GM12878 (cell line): ENCODE data around the gene TMEM53.

ENCODE experiments used
- BHLHE40 ChIP-seq, 2 experiments: fragments of 450-650 bp in 1 of 2; IDR thresholded peaks; 2 replicates each; pipeline ENCODE4 v1.6.1; 2011 to 2017; ENCODE audit warnings: low read depth in 2 of 2, borderline replicate concordance in 1 of 2, improper control_type of control experiment in 1 of 2, low read length in 1 of 2, mild to moderate bottlenecking in 1 of 2
- CEBPB ChIP-seq, 2 experiments: fragments of 150-350 bp in 1 of 2; IDR thresholded peaks; 2 replicates each; pipeline ENCODE4 v1.6.1; 2012 to 2014; ENCODE audit warnings: low read depth in 2 of 2, low read length in 2 of 2, borderline replicate concordance in 1 of 2, inconsistent platforms in 1 of 2
- GABPA ChIP-seq: IDR thresholded peaks from 2 replicates; pipeline ENCODE4 v1.6.1; 2014; ENCODE audit warnings: antibody characterized with exemption, low read depth, mild to moderate bottlenecking, inconsistent platforms
- POLR2A ChIP-seq: IDR thresholded peaks from 2 replicates; pipeline ENCODE4 v1.6.1; 2011; ENCODE audit warnings: low read depth, mild to moderate bottlenecking, low read length
- RFX5 ChIP-seq: IDR thresholded peaks from 2 replicates; pipeline ENCODE4 v1.6.1; 2011; ENCODE audit warnings: low read depth, low read length, improper control_type of control experiment
- TF ChIP-seq, protein P1 (sequence below): IDR thresholded peaks from 2 replicates; pipeline ENCODE4 v1.6.1; 2011; ENCODE audit warnings: borderline replicate concordance, low read depth, mild to moderate bottlenecking, moderate library complexity, low read length; ENCODE audit not compliant: insufficient read depth, poor library complexity, severe bottlenecking
- TF ChIP-seq, protein P2 (sequence below), 3 experiments: IDR thresholded peaks in 2 of 3; conservative IDR thresholded peaks in 1 of 3; 2 replicates each; pipeline ENCODE4 v1.5.1; 2011; ENCODE audit warnings: low read depth in 3 of 3, low read length in 3 of 3, mild to moderate bottlenecking in 3 of 3, control low read depth in 2 of 3, moderate library complexity in 2 of 3, inconsistent platforms in 1 of 3, mixed read lengths in 1 of 3; ENCODE audit not compliant: control insufficient read depth in 2 of 3, insufficient read depth in 1 of 3; ENCODE audit errors: extremely low read depth in 1 of 3

DNA sequence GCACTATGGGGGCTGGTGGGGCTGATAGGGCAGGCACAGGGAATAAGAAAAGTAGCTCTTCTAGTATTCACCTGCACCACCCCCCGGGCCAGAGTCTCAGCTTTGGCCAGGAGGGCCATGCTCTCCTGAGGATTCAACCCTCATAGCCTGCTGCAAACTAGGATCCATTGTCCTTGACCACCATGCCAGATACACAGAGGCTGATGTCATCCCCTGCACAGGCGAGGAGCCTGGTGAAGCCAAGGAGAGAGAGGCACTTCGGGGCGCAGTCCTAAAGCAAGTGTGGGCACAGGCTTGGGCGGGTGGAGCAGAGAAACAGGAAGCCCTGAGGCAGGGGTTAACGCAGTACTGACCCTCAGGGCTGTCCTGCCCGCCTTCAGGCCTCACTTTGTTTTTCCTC, 29.5 kb downstream of the TMEM53 start:
- TF ChIP-seq, protein P1, sequence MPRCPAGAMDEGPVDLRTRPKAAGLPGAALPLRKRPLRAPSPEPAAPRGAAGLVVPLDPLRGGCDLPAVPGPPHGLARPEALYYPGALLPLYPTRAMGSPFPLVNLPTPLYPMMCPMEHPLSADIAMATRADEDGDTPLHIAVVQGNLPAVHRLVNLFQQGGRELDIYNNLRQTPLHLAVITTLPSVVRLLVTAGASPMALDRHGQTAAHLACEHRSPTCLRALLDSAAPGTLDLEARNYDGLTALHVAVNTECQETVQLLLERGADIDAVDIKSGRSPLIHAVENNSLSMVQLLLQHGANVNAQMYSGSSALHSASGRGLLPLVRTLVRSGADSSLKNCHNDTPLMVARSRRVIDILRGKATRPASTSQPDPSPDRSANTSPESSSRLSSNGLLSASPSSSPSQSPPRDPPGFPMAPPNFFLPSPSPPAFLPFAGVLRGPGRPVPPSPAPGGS, result no peak
- TF ChIP-seq BHLHE40 (IDR thresholded peaks at IDR 0.05; ENCODE audit: borderline replicate concordance in 1 of 2, low read depth in 2 of 2, low read length in 1 of 2) (no peak), RFX5 (no peak), GABPA (no peak), CEBPB (IDR thresholded peaks at IDR 0.05; ENCODE audit: borderline replicate concordance in 1 of 2, low read depth in 2 of 2, low read length in 2 of 2) (no peak), POLR2A (peak; percentile 54; the same call in 1 of the 2 replicates)
- TF ChIP-seq, protein P2, sequence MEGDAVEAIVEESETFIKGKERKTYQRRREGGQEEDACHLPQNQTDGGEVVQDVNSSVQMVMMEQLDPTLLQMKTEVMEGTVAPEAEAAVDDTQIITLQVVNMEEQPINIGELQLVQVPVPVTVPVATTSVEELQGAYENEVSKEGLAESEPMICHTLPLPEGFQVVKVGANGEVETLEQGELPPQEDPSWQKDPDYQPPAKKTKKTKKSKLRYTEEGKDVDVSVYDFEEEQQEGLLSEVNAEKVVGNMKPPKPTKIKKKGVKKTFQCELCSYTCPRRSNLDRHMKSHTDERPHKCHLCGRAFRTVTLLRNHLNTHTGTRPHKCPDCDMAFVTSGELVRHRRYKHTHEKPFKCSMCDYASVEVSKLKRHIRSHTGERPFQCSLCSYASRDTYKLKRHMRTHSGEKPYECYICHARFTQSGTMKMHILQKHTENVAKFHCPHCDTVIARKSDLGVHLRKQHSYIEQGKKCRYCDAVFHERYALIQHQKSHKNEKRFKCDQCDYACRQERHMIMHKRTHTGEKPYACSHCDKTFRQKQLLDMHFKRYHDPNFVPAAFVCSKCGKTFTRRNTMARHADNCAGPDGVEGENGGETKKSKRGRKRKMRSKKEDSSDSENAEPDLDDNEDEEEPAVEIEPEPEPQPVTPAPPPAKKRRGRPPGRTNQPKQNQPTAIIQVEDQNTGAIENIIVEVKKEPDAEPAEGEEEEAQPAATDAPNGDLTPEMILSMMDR (IDR thresholded peaks at IDR 0.05 in 2 of 3, conservative IDR thresholded peaks at IDR 0.05 in 1 of 3; ENCODE audit: control insufficient read depth in 2 of 3, extremely low read depth in 1 of 3, insufficient read depth in 1 of 3, low read depth in 3 of 3, low read length in 3 of 3), result no peak
